Heart left ventricle (tissue), 16 donors: ENCODE results near the gene TRIM59. TPM values are rescaled to one million over a fixed set of nuclear protein-coding genes. Genes with fewer than 3 reads are reported as not detected.
A peak's percentile ranks its signal among the peaks of the same experiment; 100 is the strongest.

ENCODE experiments used
- ATAC-seq, 4 donors: fragments of 200-7000 bp; cut with Tn5 transposase; one replicate each; pipeline ENCODE4 v1.9.1; 2020 to 2022; ENCODE audit warnings: moderate library complexity in 4 of 4, mild to moderate bottlenecking in 3 of 4, moderate number of reproducible peaks in 1 of 4
- DNase-seq, 5 donors: peaks; one replicate each; pipeline ENCODE4 v3.0.0-alpha.2; 2020
- H3K27ac ChIP-seq, 12 donors: fragments of 200-600 bp; sonication (generic) in 4 of 12; one replicate each; pipeline versions ENCODE4 v1.5.0 to v1.8.0; 2016 to 2022; ENCODE audit warnings: mild to moderate bottlenecking in 2 of 12
- H3K27me3 ChIP-seq, 9 donors: fragments of 200-600 bp; sonication (generic) in 2 of 9; one replicate each; pipeline versions ENCODE4 v1.5.1 to v1.8.0; 2016 to 2022; ENCODE audit warnings: mild to moderate bottlenecking in 3 of 9
- H3K36me3 ChIP-seq, 9 donors: fragments of 200-600 bp; sonication (generic) in 2 of 9; one replicate each; pipeline versions ENCODE4 v1.5.0 to v1.8.0; 2018 to 2022; ENCODE audit warnings: mild to moderate bottlenecking in 2 of 9
- H3K4me1 ChIP-seq, 12 donors: fragments of 200-600 bp; sonication (generic) in 4 of 12; one replicate each; pipeline versions ENCODE4 v1.5.0 to v1.8.0; 2016 to 2022; ENCODE audit warnings: mild to moderate bottlenecking in 3 of 12
- H3K4me3 ChIP-seq, 12 donors: fragments of 200-600 bp; sonication (generic) in 4 of 12; one replicate each; pipeline versions ENCODE4 v1.5.0 to v1.8.0; 2017 to 2022; ENCODE audit warnings: mild to moderate bottlenecking in 9 of 12, moderate library complexity in 4 of 12
- H3K9me3 ChIP-seq, 12 donors: fragments of 200-600 bp; sonication (generic) in 4 of 12; one replicate each; pipeline versions ENCODE4 v1.5.0 to v1.8.0; 2016 to 2022; ENCODE audit warnings: mild to moderate bottlenecking in 1 of 12
- CTCF ChIP-seq, 12 donors: fragments of 200-600 bp; sonication (generic) in 4 of 12; IDR thresholded peaks; one replicate each; pipeline versions ENCODE4 v1.5.0 to v1.8.0; 2018 to 2022; ENCODE audit warnings: antibody characterized with exemption in 12 of 12, mild to moderate bottlenecking in 5 of 12
- POLR2A ChIP-seq, 2 donors: fragments of 450-650 bp; IDR thresholded peaks; one replicate each; pipeline ENCODE4 v1.6.1; 2017; ENCODE audit warnings: antibody characterized with exemption in 2 of 2, mild to moderate bottlenecking in 2 of 2, moderate library complexity in 2 of 2
- WGBS, 4 donors: extraction: QIAGEN DNeasy Blood & Tissue Kit in 2 of 4; methylation state at CpG; one replicate each; pipeline versions ENCODE4 v1.1.5 to v1.1.7; 2013 to 2018; 5-methylcytosine and 5-hydroxymethylcytosine counted together
- intact Hi-C, 10 donors: fragments of 100-400 bp; cut with DNase I; formaldehyde crosslinking; loops; one replicate each; pipeline versions ENCODE4 v1.11.1 to v1.14.2; 2022
- polyA plus RNA-seq, 2 donors: library from polyadenylated mRNA; stranded (reverse); fragments of 200-250 nt; gene quantifications; one replicate each; pipeline ENCODE4 v1.2.3, GENCODE V29; 2013
- total RNA-seq, 9 donors: library from RNA; depleted of rRNA in 2 of 9; stranded (reverse); fragments of >200 nt in 2 of 9; fragmentation: NEBNext Ultra II Directional in 3 of 9; extraction: Animal tissue kit (Norgen Biotek cat#: 25700) in 3 of 9; gene quantifications; one replicate each; pipeline versions ENCODE4 v1.1.0 to v1.2.4, GENCODE V29; 2016 to 2023
- donor health status: ischemic (EF 13 %, LVEDD 7.1; RV severe dilation, severe dysfunction).
- donor health status: healthy with polysubstance abuse.
- donor health status: DM: no; HTN: yes; CAD: no.
- donor health status: DM: no; HTN: no; CAD: no.
- donor health status: ischemic (EF 25% LVEDD 6.9; RV normal size, moderate dysfunction).
- donor health status: ischemic (EF 25% LVEDD 5.7; RV mildly dilated, moderate dysfunction).
- donor health status: healthy.
- donor health status: DM: yes; HTN: yes; CAD: no.
- donor health status: ischemic (EF 35%, LVEDD 5.7; RV mildly dilated, moderate dysfunction).
- donor health status: nonischemic (EF 11% LVEDD 7.7; RV severe dilation, severe dysfunction).
- donor health status: DM: yes; HTN: yes; CAD: no.
- donor health status: PGD.
- donor health status: ischemic (EF 29% LVEDD 5.4; RV normal size, mild dysfunction).
- donor health status: nonischemic (EF 23%, LVEDD 6.1; RV moderate dilation, normal function).

Gene TRIM59
- total and polyA plus RNA-seq, 11 donors: 0.16 to 3.1 (median 0.32) TPM

- H3K36me3 ChIP-seq: no peaks in the 10 kb centered on the region
- H3K4me3 ChIP-seq: peak overlapping the region in 1 of 12 donors; percentile 45
- H3K27me3 ChIP-seq: no peaks in the 10 kb centered on the region
- TF ChIP-seq POLR2A (IDR thresholded peaks at IDR 0.05): no peak
- peak; percentile 46 to 73 (median 65) for TF ChIP-seq CTCF (IDR thresholded peaks at IDR 0.05)
- H3K9me3 ChIP-seq: no peaks in the 10 kb centered on the region
- DNase-seq (no peak), ATAC-seq (no peak)
- H3K4me1 ChIP-seq: peaks cover 0 to 7% (median 0%) of the 10 kb centered on the region in 12 donors
- no peak overlapping the region for H3K27ac ChIP-seq
- 20 to 30% (median 27%) methylated on average over 2 of the region's 2 CpGs for WGBS, 4 donors
- intact Hi-C loops: no loop called here
These were observed 36.9 kb upstream of the TRIM59 start for GRCh38 chr3:160486459-160486869.

GRCh38 chr3:160482796-160483195 lies 33.2 kb upstream of the TRIM59 start:
- WGBS, 4 donors: 75 to 85% (median 80%) methylated on average over 3 of the region's 3 CpGs
- H3K9me3 ChIP-seq: no peaks in the 10 kb centered on the region
- TF ChIP-seq POLR2A (IDR thresholded peaks at IDR 0.05) (no peak), CTCF (IDR thresholded peaks at IDR 0.05) (no peak)
- peaks cover 0 to 7% (median 0%) of the 10 kb centered on the region in 12 donors for H3K4me1 ChIP-seq
- H3K4me3 ChIP-seq: no peak overlapping the region
- ATAC-seq (no peak), DNase-seq (no peak)
- H3K27ac ChIP-seq: no peak overlapping the region
- no peaks in the 10 kb centered on the region for H3K27me3 ChIP-seq
- intact Hi-C loops: no loop called here
- no peaks in the 10 kb centered on the region for H3K36me3 ChIP-seq

DNA sequence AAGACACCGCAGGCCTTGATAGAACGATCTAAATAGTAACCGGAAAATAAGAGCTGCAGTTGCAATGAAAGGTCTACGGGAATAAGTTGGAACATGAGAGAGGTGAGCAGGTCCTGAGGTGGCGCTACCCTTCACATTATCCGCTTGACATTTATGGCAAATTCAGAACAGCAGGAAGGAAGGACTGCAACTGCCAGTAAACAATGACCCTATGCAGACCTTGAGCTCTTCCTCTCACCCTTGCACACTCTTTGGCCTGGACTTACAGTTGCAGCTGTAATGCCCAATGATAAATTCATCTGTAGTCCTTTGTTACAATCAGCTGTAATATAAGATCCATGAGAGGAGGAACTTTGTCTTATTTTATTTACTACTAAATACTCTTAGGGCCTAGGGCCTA lies 32.3 kb upstream of the TRIM59 start:
- ATAC-seq (no peak), DNase-seq (no peak)
- TF ChIP-seq CTCF (IDR thresholded peaks at IDR 0.05) (no peak), POLR2A (IDR thresholded peaks at IDR 0.05) (no peak)
- 84 to 88% (median 87%) methylated on average over 6 of the region's 6 CpGs for WGBS, 4 donors
- Histone ChIP-seq H3K36me3 (no peaks in the 10 kb centered on the region), H3K27me3 (no peaks in the 10 kb centered on the region), H3K4me3 (no peak overlapping the region), H3K9me3 (no peaks in the 10 kb centered on the region), H3K27ac (no peak overlapping the region), H3K4me1 (peaks cover 0 to 7% (median 0%) of the 10 kb centered on the region in 12 donors)
- intact Hi-C loops: no loop called here

GRCh38 chr3:160480931-160481330 lies 31.3 kb upstream of the TRIM59 start:
- no peaks in the 10 kb centered on the region for H3K27me3 ChIP-seq
- H3K27ac ChIP-seq: no peak overlapping the region
- 92 to 98% (median 94%) methylated on average over 5 of the region's 5 CpGs for WGBS, 4 donors
- no peaks in the 10 kb centered on the region for H3K36me3 ChIP-seq
- peaks cover 0 to 3% (median 0%) of the 10 kb centered on the region in 12 donors for H3K4me1 ChIP-seq
- intact Hi-C loops: no loop called here
- no peak for DNase-seq
- no peak for ATAC-seq
- no peak overlapping the region for H3K4me3 ChIP-seq
- TF ChIP-seq POLR2A (IDR thresholded peaks at IDR 0.05) (no peak), CTCF (IDR thresholded peaks at IDR 0.05) (no peak)
- H3K9me3 ChIP-seq: no peaks in the 10 kb centered on the region
